Stimulated activated CD4-positive, alpha-beta T cell treated with anti-CD3 and anti-CD28 coated beads, TNF-alpha, amount 100 ng/mL, for 24 hours (primary cell): Measurements from ENCODE around the gene IGFBP1.

ENCODE experiments used
- DNase-seq, 3 experiments: peaks; one replicate each; pipeline ENCODE4 v3.0.0-alpha.2; 2020; ENCODE audit warnings: low read depth in 3 of 3

Gene IGFBP1

GRCh38 chr7:45938626-45939302 lies 50.5 kb downstream of the IGFBP1 start:
- no peak for DNase-seq

GRCh38 chr7:45939574-45939973 lies 51.3 kb downstream of the IGFBP1 start:
- no peak for DNase-seq

- peak in 1 of 3 experiments; percentile 32 for DNase-seq
These were observed 52.0 kb downstream of the IGFBP1 start for GRCh38 chr7:45940237-45940781.

DNA sequence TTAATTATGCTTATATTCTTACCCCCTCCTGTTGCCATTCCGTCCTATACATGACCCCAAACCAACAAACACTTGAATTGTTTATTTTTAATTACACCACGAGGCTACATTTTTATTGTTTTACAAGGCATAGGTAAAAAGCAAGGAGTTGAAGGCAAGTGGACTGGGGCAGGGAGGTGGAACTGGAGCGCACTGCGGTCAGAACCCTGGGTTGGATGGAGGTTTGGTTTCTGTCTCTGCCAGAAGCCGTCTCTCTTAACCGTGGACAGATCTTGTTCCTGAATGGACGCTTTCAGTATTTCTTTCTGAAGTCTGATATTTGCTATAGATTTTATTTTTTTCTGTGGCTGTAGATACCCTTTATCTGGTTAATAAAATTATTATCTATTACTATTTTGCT lies 52.7 kb downstream of the IGFBP1 start:
- no peak for DNase-seq
